Upper lobe of left lung (tissue), 6 donors: Measurements from ENCODE around the gene UNC13D. TPM values are rescaled to one million over a fixed set of nuclear protein-coding genes. Genes with fewer than 3 reads are reported as not detected.
"Not testable (repeated sequence)": the region's sequence is repeated elsewhere in the genome, so short reads cannot be mapped to it uniquely, and the experiment has no call there.

ENCODE experiments used
- ATAC-seq, 2 donors: fragments of 200-7000 bp; cut with Tn5 transposase; one replicate each; pipeline ENCODE4 v1.9.1; 2022; ENCODE audit warnings: mild to moderate bottlenecking in 2 of 2, moderate library complexity in 2 of 2; ENCODE audit not compliant: low FRiP score in 2 of 2
- DNase-seq, 2 donors: peaks; one replicate each; pipeline ENCODE4 v3.0.0-alpha.2; 2019 to 2020
- H3K27ac ChIP-seq, 4 donors: fragments of 200-600 bp; sonication (generic); one replicate each; pipeline ENCODE4 v1.5.1; 2016 to 2019
- H3K27me3 ChIP-seq, 4 donors: fragments of 200-600 bp; sonication (generic); one replicate each; pipeline ENCODE4 v1.5.1; 2017 to 2019
- H3K36me3 ChIP-seq, 4 donors: fragments of 200-600 bp; sonication (generic); one replicate each; pipeline ENCODE4 v1.5.1; 2016 to 2019
- H3K4me1 ChIP-seq, 4 donors: fragments of 200-600 bp; sonication (generic); one replicate each; pipeline ENCODE4 v1.5.1; 2018 to 2019
- H3K4me3 ChIP-seq, 4 donors: fragments of 200-600 bp; sonication (generic); one replicate each; pipeline ENCODE4 v1.5.1; 2017 to 2019; ENCODE audit warnings: mild to moderate bottlenecking in 2 of 4, moderate library complexity in 1 of 4
- H3K9me3 ChIP-seq, 4 donors: fragments of 200-600 bp; sonication (generic); one replicate each; pipeline ENCODE4 v1.5.1; 2018 to 2019
- EP300 ChIP-seq, 4 donors: sonication (generic); formaldehyde crosslinking; IDR thresholded peaks; one replicate each; pipeline ENCODE4 v1.5.1; 2017; ENCODE audit warnings: antibody characterized with exemption in 4 of 4, control low read depth in 2 of 4
- POLR2A ChIP-seq, 4 donors: fragments of 450-650 bp; IDR thresholded peaks; one replicate each; pipeline ENCODE4 v1.5.1; 2016 to 2017; ENCODE audit warnings: antibody characterized with exemption in 4 of 4, mild to moderate bottlenecking in 2 of 4
- POLR2AphosphoS5 ChIP-seq, 2 donors: sonication (generic); formaldehyde crosslinking; IDR thresholded peaks; one replicate each; pipeline ENCODE4 v1.5.1; 2017; ENCODE audit warnings: antibody characterized with exemption in 2 of 2
- WGBS, 2 donors: methylation state at CpG; one replicate each; pipeline ENCODE4 v1.1.5; 2017 to 2018; 5-methylcytosine and 5-hydroxymethylcytosine counted together
- total RNA-seq, 6 donors: library from RNA; depleted of rRNA in 4 of 6; stranded (reverse); fragments of >200 nt in 4 of 6; gene quantifications; one replicate each; pipeline versions ENCODE4 v1.1.0 to v1.2.1, GENCODE V29; 2016 to 2021
- TF ChIP-seq, protein P1 (sequence below), 6 experiments: fragments of 450-650 bp in 4 of 6; fragments of 200-600 bp in 2 of 6; sonication (generic) in 2 of 6; IDR thresholded peaks; one replicate each; pipeline ENCODE4 v1.5.1; 2016 to 2019; ENCODE audit warnings: antibody characterized with exemption in 6 of 6
- donor health status: DM: no; HTN: no; CAD: no; lungs with moderate emphysema.
- donor health status: DM: no; HTN: yes; CAD: no; lungs with severe emphysema.

Gene UNC13D
- total RNA-seq, 6 donors from 2014 or later = 38.0 to 243 (median 123) TPM

DNA sequence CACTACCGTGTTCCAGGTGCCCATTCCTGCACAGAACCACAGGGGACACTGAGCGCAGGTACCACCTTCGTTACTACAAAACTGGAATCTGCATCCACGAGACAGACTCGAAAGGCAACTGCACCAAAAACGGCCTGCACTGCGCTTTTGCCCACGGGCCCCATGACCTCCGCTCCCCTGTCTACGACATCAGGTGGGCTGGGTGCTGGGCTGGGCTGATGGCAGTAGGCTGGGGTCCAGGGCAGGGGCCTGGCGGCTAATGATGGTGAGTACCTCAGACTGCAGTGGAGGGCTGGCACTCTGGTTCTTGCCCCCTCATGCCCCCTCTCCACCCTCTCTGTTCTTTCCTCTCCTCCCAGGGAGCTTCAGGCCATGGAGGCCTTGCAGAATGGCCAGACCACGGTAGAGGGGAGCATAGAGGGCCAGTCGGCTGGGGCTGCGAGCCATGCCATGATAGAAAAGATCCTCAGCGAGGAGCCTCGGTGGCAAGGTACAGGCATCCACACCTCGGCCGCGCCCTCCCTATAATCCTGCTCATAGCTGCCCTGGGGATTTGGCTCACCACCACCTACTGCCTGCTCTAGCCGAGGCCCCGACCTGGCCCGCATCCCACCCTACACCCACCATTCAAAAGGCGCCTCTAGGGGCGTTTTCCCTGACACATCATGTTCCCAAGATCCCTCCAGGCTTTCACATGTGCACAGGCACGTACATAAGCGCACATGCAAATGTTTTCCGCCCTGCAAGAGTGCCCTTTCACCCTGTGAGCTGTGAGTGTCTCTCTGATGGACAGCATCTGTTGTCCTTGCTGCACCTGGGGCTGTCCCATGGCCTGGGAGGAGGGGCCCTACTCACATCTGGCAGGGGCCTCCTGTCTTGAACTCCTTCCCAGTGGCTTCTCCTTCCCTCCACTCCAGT, 31.8 kb downstream of the UNC13D start:
- no peak for TF ChIP-seq POLR2AphosphoS5 (IDR thresholded peaks at IDR 0.05)
- no peak overlapping the region for H3K27ac ChIP-seq
- 92 to 93% methylated on average over 18 to 27 of the region's 27 CpGs for WGBS, 2 donors
- H3K9me3 ChIP-seq = no peaks in the 10 kb centered on the region
- no peaks in the 10 kb centered on the region for H3K27me3 ChIP-seq
- no peak overlapping the region for H3K4me3 ChIP-seq
- DNase-seq (no peak), ATAC-seq (no peak)
- H3K4me1 ChIP-seq = no peaks in the 10 kb centered on the region
- H3K36me3 ChIP-seq = peaks cover 19 to 79% (median 70%) of the 10 kb centered on the region in 4 donors

GRCh38 chr17:75811174-75811573, 33.0 kb downstream of the UNC13D start:
- Histone ChIP-seq H3K9me3 (no peaks in the 10 kb centered on the region), H3K27ac (no peak overlapping the region), H3K4me1 (no peaks in the 10 kb centered on the region), H3K27me3 (no peaks in the 10 kb centered on the region), H3K4me3 (no peak overlapping the region), H3K36me3 (peaks cover 19 to 68% (median 60%) of the 10 kb centered on the region in 4 donors)
- WGBS, 2 donors = 95% methylated on average over 7 of the region's 7 CpGs
- TF ChIP-seq, protein P1, sequence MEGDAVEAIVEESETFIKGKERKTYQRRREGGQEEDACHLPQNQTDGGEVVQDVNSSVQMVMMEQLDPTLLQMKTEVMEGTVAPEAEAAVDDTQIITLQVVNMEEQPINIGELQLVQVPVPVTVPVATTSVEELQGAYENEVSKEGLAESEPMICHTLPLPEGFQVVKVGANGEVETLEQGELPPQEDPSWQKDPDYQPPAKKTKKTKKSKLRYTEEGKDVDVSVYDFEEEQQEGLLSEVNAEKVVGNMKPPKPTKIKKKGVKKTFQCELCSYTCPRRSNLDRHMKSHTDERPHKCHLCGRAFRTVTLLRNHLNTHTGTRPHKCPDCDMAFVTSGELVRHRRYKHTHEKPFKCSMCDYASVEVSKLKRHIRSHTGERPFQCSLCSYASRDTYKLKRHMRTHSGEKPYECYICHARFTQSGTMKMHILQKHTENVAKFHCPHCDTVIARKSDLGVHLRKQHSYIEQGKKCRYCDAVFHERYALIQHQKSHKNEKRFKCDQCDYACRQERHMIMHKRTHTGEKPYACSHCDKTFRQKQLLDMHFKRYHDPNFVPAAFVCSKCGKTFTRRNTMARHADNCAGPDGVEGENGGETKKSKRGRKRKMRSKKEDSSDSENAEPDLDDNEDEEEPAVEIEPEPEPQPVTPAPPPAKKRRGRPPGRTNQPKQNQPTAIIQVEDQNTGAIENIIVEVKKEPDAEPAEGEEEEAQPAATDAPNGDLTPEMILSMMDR (IDR thresholded peaks at IDR 0.05) = no peak
- TF ChIP-seq POLR2AphosphoS5 (IDR thresholded peaks at IDR 0.05) (no peak), POLR2A (IDR thresholded peaks at IDR 0.05) (no peak), EP300 (IDR thresholded peaks at IDR 0.05) (no peak)
- DNase-seq (no peak), ATAC-seq (no peak)

- not testable (repeated sequence) for H3K4me1 ChIP-seq, ATAC-seq, H3K27me3 ChIP-seq, H3K9me3 ChIP-seq, DNase-seq, H3K27ac ChIP-seq, H3K4me3 ChIP-seq
- peaks cover 19 to 64% (median 57%) of the 10 kb centered on the region in 4 donors for H3K36me3 ChIP-seq
- 95 to 97% methylated on average over 11 of the region's 11 CpGs for WGBS, 2 donors
These were observed 33.4 kb downstream of the UNC13D start for GRCh38 chr17:75810756-75811155.

DNA sequence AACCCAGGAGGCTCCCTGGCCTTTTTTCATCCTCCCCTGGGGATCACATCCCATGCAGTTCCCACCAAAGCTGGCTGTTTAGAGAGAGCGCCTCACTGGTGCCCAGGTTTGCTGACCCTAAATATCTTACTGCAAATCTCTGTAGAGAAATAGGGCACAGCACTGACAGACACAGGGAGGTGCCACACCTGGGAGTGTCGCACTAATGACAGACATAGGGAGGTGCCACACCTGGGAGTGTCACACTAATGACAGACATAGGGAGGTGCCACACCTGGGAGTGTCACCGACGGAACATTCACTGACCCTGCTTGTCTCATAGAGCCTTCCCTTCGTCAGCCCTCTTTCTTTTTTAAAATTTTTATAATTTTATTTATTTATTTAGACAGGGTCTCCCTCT, 34.0 kb downstream of the UNC13D start:
- H3K9me3 ChIP-seq = no peaks in the 10 kb centered on the region
- ATAC-seq (no peak), DNase-seq (no peak)
- TF ChIP-seq POLR2AphosphoS5 (IDR thresholded peaks at IDR 0.05) (no peak), POLR2A (IDR thresholded peaks at IDR 0.05) (no peak), EP300 (IDR thresholded peaks at IDR 0.05) (no peak)
- TF ChIP-seq, protein P1 (IDR thresholded peaks at IDR 0.05) = no peak
- H3K4me1 ChIP-seq = no peaks in the 10 kb centered on the region
- H3K27me3 ChIP-seq = no peaks in the 10 kb centered on the region
- WGBS, 2 donors = 93 to 95% methylated on average over 5 of the region's 5 CpGs
- H3K27ac ChIP-seq = no peak overlapping the region
- peaks cover 18 to 59% (median 55%) of the 10 kb centered on the region in 4 donors for H3K36me3 ChIP-seq
- H3K4me3 ChIP-seq = no peak overlapping the region

DNA sequence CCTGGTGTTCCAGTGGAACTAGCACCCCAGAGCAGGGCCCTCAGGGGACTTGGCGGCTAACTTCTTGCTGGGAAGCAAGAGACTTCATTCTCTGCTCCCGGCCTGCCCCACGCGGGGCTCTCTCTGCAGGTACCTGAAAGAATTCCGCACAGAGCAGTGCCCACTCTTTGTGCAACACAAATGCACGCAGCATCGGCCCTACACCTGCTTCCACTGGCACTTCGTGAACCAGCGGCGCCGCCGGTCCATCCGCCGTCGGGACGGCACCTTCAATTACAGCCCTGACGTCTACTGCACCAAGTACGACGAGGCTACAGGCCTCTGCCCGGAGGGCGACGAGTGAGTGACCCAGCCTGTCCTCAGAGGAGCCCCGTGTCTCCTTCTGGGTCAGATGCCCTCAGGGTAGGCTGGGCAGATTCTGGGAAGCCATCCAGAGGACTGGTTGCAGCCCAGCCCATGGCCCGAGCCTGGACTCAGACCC, 34.5 kb downstream of the UNC13D start:
- no peak overlapping the region for H3K27ac ChIP-seq
- H3K9me3 ChIP-seq = no peaks in the 10 kb centered on the region
- DNase-seq (no peak), ATAC-seq (no peak)
- H3K36me3 ChIP-seq = peaks cover 15 to 54% (median 50%) of the 10 kb centered on the region in 4 donors
- no peaks in the 10 kb centered on the region for H3K4me1 ChIP-seq
- H3K4me3 ChIP-seq = no peak overlapping the region
- no peak for TF ChIP-seq EP300 (IDR thresholded peaks at IDR 0.05)
- no peak for TF ChIP-seq POLR2A (IDR thresholded peaks at IDR 0.05)
- TF ChIP-seq POLR2AphosphoS5 (IDR thresholded peaks at IDR 0.05) = no peak
- TF ChIP-seq, protein P1 (IDR thresholded peaks at IDR 0.05) = no peak
- no peaks in the 10 kb centered on the region for H3K27me3 ChIP-seq
- WGBS, 2 donors = 95 to 98% methylated on average over 19 to 24 of the region's 24 CpGs
